Endothelial cell of umbilical vein (primary cell): Measurements from ENCODE around the gene SMIM24. TPM values are rescaled to one million over a fixed set of nuclear protein-coding genes. Genes with fewer than 3 reads are reported as not detected.

Source experiments
- BruUV-seq: library from RNA; stranded (reverse); fragments of 400-500 nt; replicated peaks from 2 replicates; lab custom pipeline; 2021; lab: Mats Ljungman, UMichigan
- CTCF ChIA-PET: fragments of 300-600, 350-600 bp; sonication (Branson Sonifier 250); formaldehyde crosslinking; loops from one replicate; lab custom pipeline; 2021; ENCODE audit warnings: antibody characterized with exemption, inconsistent platforms; lab: Charles Lee
- POLR2A ChIA-PET: fragments of 300-600, 350-600 bp; sonication (Branson Sonifier 250); formaldehyde crosslinking; loops from one replicate; lab custom pipeline; 2021; ENCODE audit warnings: antibody characterized with exemption, inconsistent platforms; lab: Charles Lee
- DNase-seq: peaks from one replicate; pipeline ENCODE4 v3.0.0-alpha.2; 2011; ENCODE audit warnings: low read depth, low spot score
- FAIRE-seq: peaks from 2 replicates; lab custom pipeline; 2011; peaks lifted over from hg19 to GRCh38; lab: Jason Lieb, UNC
- H2AFZ ChIP-seq: 2 replicates; pipeline ENCODE4 v1.6.0; 2012; ENCODE audit warnings: low read depth, low read length, control low read depth, inconsistent platforms
- H3K27ac ChIP-seq: 2 replicates; pipeline ENCODE4 v1.5.1; 2011; ENCODE audit warnings: low read depth, mild to moderate bottlenecking, control low read depth, low read length, moderate library complexity; ENCODE audit not compliant: insufficient read depth
- H3K27me3 ChIP-seq, 2 experiments: 2 replicates each; pipeline versions ENCODE4 v1.6.0 to v1.6.1; 2011; ENCODE audit warnings: low read length in 2 of 2, mixed read lengths in 1 of 2; ENCODE audit not compliant: control insufficient read depth in 2 of 2, insufficient read depth in 2 of 2
- H3K36me3 ChIP-seq, 2 experiments: 2 replicates in 1 of 2; 3 replicates in 1 of 2; pipeline ENCODE4 v1.5.1; 2011; ENCODE audit warnings: low read length in 2 of 2, mild to moderate bottlenecking in 1 of 2, moderate library complexity in 1 of 2; ENCODE audit not compliant: control insufficient read depth in 2 of 2, insufficient read depth in 2 of 2; ENCODE audit errors: extremely low read depth in 1 of 2
- H3K4me1 ChIP-seq: 3 replicates; pipeline ENCODE4 v1.5.1; 2011; ENCODE audit warnings: mild to moderate bottlenecking, low read length; ENCODE audit not compliant: control insufficient read depth, insufficient read depth; ENCODE audit errors: extremely low read depth
- H3K4me2 ChIP-seq: 2 replicates; pipeline ENCODE4 v1.6.1; 2011; ENCODE audit warnings: low read length, control low read depth, mixed read lengths; ENCODE audit not compliant: insufficient read depth
- H3K4me3 ChIP-seq, 3 experiments: fragments of 200-600 bp in 1 of 3; sonication (generic), shearing (Covaris generic) in 1 of 3; replicated peaks in 1 of 3; 2 replicates each; pipeline ENCODE4 v1.5.1; 2011 to 2016; ENCODE audit warnings: control low read depth in 3 of 3, low read length in 3 of 3, mild to moderate bottlenecking in 2 of 3, inconsistent platforms in 1 of 3, low read depth in 1 of 3, moderate library complexity in 1 of 3; ENCODE audit not compliant: insufficient read depth in 1 of 3
- H3K79me2 ChIP-seq: 2 replicates; pipeline ENCODE4 v1.6.0; 2012; ENCODE audit warnings: low read length, inconsistent platforms; ENCODE audit not compliant: control insufficient read depth, insufficient read depth
- H3K9ac ChIP-seq: replicated peaks from 2 replicates; pipeline ENCODE3; 2011; ENCODE audit warnings: low read length, control low read depth; ENCODE audit not compliant: insufficient read depth; ENCODE audit errors: extremely low read depth
- H3K9me1 ChIP-seq: replicated peaks from 3 replicates; pipeline ENCODE4 v1.6.0; 2011; ENCODE audit warnings: mild to moderate bottlenecking, low read length; ENCODE audit not compliant: control insufficient read depth, insufficient read depth; ENCODE audit errors: extremely low read depth
- H3K9me3 ChIP-seq: replicated peaks from 2 replicates; pipeline ENCODE4 v1.5.1; 2012; ENCODE audit warnings: low read length, inconsistent platforms; ENCODE audit not compliant: control insufficient read depth, insufficient read depth
- H4K20me1 ChIP-seq: replicated peaks from 2 replicates; pipeline ENCODE3; 2011; ENCODE audit warnings: mild to moderate bottlenecking, low read length; ENCODE audit not compliant: control insufficient read depth, insufficient read depth; ENCODE audit errors: extremely low read depth
- CTCF ChIP-seq, 2 donors: IDR thresholded peaks; 1 replicate in 1 of 2; 2 replicates in 1 of 2; pipeline ENCODE4 v1.5.1; 2011; ENCODE audit warnings: low read length in 2 of 2, mild to moderate bottlenecking in 2 of 2, moderate library complexity in 2 of 2, control low read depth in 1 of 2, inconsistent platforms in 1 of 2, low read depth in 1 of 2; ENCODE audit not compliant: insufficient read depth in 1 of 2; ENCODE audit errors: extremely low read depth in 1 of 2
- GATA2 ChIP-seq: IDR thresholded peaks from 2 replicates; pipeline ENCODE4 v1.7.0; 2011; ENCODE audit warnings: low read depth, mild to moderate bottlenecking, moderate library complexity, mixed read lengths, low read length; ENCODE audit not compliant: insufficient read length, insufficient read depth
- MYC ChIP-seq: IDR thresholded peaks from one replicate; pipeline ENCODE4 v1.6.1; 2011; ENCODE audit warnings: mild to moderate bottlenecking, low read depth, low read length
- POLR2AphosphoS5 ChIP-seq: IDR thresholded peaks from 2 replicates; pipeline ENCODE4 v1.6.1; 2012; ENCODE audit warnings: low read depth, mild to moderate bottlenecking, control low read depth, low read length, moderate library complexity; ENCODE audit not compliant: insufficient read depth
- dilution Hi-C: fragments of 300-500 bp; cut with MboI; formaldehyde crosslinking; loops from one replicate; pipeline ENCODE4 v1.15.0; 2019; ENCODE audit warnings: low sequenced_read_pairs; ENCODE audit not compliant: extremely low pct_ligation_motif_present
- intact Hi-C: fragments of 100-400 bp; cut with micrococcal nuclease; formaldehyde crosslinking; loops from one replicate; pipeline ENCODE4 v1.10.0; 2022
- polyA plus RNA-seq, 4 experiments: library from polyadenylated mRNA; depleted of rRNA in 3 of 4; stranded (reverse) in 3 of 4; unstranded in 1 of 4; fragments of >200 nt; gene quantifications; 2 replicates each; pipeline versions ENCODE4 v1.2.1 to v1.2.3, GENCODE V29; 2011 to 2012; ENCODE audit warnings: missing spikeins in 1 of 4
- total RNA-seq: library from RNA; stranded (reverse); gene quantifications from 2 replicates; pipeline ENCODE4 v1.2.3, GENCODE V29; 2021

SMIM24 gene
- total and polyA plus RNA-seq, 2 donors (not counting 3 experiments of a cell fraction or from before 2014, with no cell fraction given), result not detected

DNA sequence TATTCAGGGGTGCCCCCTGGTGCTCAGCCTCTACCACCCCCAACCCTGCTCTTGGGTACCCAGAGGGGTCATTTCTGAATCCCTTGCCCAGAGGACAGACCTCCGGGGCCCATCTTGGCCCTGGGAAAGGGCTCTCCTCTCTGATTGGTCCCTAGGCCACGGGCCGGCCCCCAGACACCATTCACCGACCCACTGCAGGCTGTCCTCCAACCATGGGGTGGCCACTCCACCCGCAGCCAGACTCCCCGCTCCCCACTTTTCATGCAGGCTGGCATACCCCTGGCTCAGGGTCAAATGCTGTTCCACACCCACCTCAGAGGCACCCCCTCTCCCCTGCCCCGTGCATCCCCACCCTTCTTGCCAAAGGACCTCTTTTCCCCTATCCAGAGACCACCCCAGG is 14.8 kb downstream of the SMIM24 start:
- BruUV-seq, result no TSS peak
- intact Hi-C loops (no loop called here), dilution Hi-C loops (no loop called here)
- Histone ChIP-seq H3K79me2 (no peaks in the 10 kb centered on the region), H4K20me1 (no peaks in the 10 kb centered on the region), H3K9me3 (no peaks in the 10 kb centered on the region), H3K9me1 (no peaks in the 10 kb centered on the region), H2AFZ (no peak overlapping the region), H3K36me3 (peaks cover 0 to 8% of the 10 kb centered on the region in 2 experiments), H3K9ac (no peak overlapping the region), H3K4me2 (no peak overlapping the region), H3K4me1 (no peaks in the 10 kb centered on the region), H3K4me3 (no peak overlapping the region), H3K27ac (no peak overlapping the region), H3K27me3 (no peaks in the 10 kb centered on the region)
- ChIA-PET POLR2A (no interaction called here), CTCF (interaction anchor here (0.6 to 1.3 kb wide), 4 partner anchors 20 to 161 kb away, joined by 3 to 4 read pairs (median 4); no protein-coding TSS in a partner anchor)
- no peak for FAIRE-seq
- DNase-seq, result no peak
- no peak for TF ChIP-seq CTCF (IDR thresholded peaks at IDR 0.05; ENCODE audit: extremely low read depth in 1 of 2, insufficient read depth in 1 of 2, low read depth in 1 of 2, low read length in 2 of 2)

GRCh38 chr19:3464587-3465235 is 15.6 kb downstream of the SMIM24 start:
- intact Hi-C loops, result no loop called here
- FAIRE-seq (no peak), DNase-seq (no peak)
- H3K4me3 ChIP-seq, result no peak overlapping the region
- no peak overlapping the region for H3K4me2 ChIP-seq
- no peaks in the 10 kb centered on the region for H3K79me2 ChIP-seq
- TF ChIP-seq GATA2, result no peak
- no peak for TF ChIP-seq CTCF (IDR thresholded peaks at IDR 0.05; ENCODE audit: extremely low read depth in 1 of 2, insufficient read depth in 1 of 2, low read depth in 1 of 2, low read length in 2 of 2)
- no peak for TF ChIP-seq MYC
- no peak for TF ChIP-seq POLR2AphosphoS5
- H3K4me1 ChIP-seq, result peaks cover 6% of the 10 kb centered on the region
- no peaks in the 10 kb centered on the region for H3K9me1 ChIP-seq
- no peaks in the 10 kb centered on the region for H3K9me3 ChIP-seq
- no peaks in the 10 kb centered on the region for H4K20me1 ChIP-seq
- POLR2A ChIA-PET, result interaction anchor here (0.7 kb wide), 1 partner anchor 69 kb away, joined by 4 read pairs; no protein-coding TSS in a partner anchor
- H3K9ac ChIP-seq, result no peak overlapping the region
- no peak overlapping the region for H2AFZ ChIP-seq
- dilution Hi-C loops, result no loop called here
- no TSS peak for BruUV-seq
- peaks cover 0 to 8% of the 10 kb centered on the region in 2 experiments for H3K36me3 ChIP-seq
- no peaks in the 10 kb centered on the region for H3K27me3 ChIP-seq
- no peak overlapping the region for H3K27ac ChIP-seq
- CTCF ChIA-PET, result interaction anchor here (0.6 to 1.1 kb wide), 2 partner anchors 8 to 35 kb away, joined by 3 to 4 read pairs; no protein-coding TSS in a partner anchor
